ENCODE measurements around the gene ATG7. TPM values are rescaled to one million over a fixed set of nuclear protein-coding genes. Genes with fewer than 3 reads are reported as not detected.

Gene ATG7
- total RNA-seq, 6 experiments from 2014 or later: 44.5 to 53.0 (median 49.3) TPM

- Mint-ChIP-seq H3K27ac (peak overlapping the region; percentile 12; the same call in 1 of the 2 replicates), H3K4me1 (ENCODE audit: low read depth) (peaks cover 36% of the 10 kb centered on the region), H3K36me3 (ENCODE audit: low read depth) (peaks cover 28% of the 10 kb centered on the region), H3K27me3 (ENCODE audit: insufficient read depth) (peaks cover 3% of the 10 kb centered on the region), H3K9me3 (no peaks in the 10 kb centered on the region), H3K4me3 (no peak overlapping the region; the same call in 1 of the 2 replicates)
- DNase-seq: peak; percentile 6
- TF ChIP-seq CTCF (IDR thresholded peaks at IDR 0.05): no peak
Measured at GRCh38 chr3:11392014-11392859, 120.0 kb downstream of the ATG7 start.

GRCh38 chr3:11392860-11393114, 120.6 kb downstream of the ATG7 start:
- Mint-ChIP-seq H3K27ac (no peak overlapping the region), H3K9me3 (no peaks in the 10 kb centered on the region), H3K27me3 (ENCODE audit: insufficient read depth) (no peaks in the 10 kb centered on the region; the same call in 1 of the 2 replicates), H3K4me3 (no peak overlapping the region), H3K36me3 (ENCODE audit: low read depth) (peaks cover 28% of the 10 kb centered on the region), H3K4me1 (ENCODE audit: low read depth) (peaks cover 36% of the 10 kb centered on the region)
- DNase-seq: no peak
- TF ChIP-seq CTCF (IDR thresholded peaks at IDR 0.05): no peak

DNA sequence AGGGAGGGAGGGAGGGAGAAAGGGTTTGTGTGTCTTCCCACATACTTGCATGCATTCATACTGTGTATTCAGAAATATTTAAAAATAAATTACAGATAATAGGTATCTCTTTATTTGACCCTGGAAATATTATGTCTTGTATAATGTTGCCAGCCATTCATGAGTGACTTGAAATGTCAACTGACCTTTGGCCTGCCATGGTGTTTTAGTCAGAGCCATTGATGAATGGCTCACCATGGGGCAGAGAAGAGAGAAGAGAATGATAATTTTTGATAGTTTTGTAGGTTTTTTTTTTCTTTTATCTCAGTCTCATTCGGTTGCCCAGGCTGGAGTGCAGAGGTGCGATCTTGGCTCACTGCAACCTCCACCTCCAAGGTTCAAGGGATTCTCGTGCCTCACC, 121.2 kb downstream of the ATG7 start:
- no peaks in the 10 kb centered on the region; the same call in 1 of the 2 replicates for H3K27me3 Mint-ChIP-seq (ENCODE audit: insufficient read depth)
- DNase-seq: no peak
- no peak overlapping the region for H3K4me3 Mint-ChIP-seq
- H3K27ac Mint-ChIP-seq: no peak overlapping the region
- no peaks in the 10 kb centered on the region for H3K9me3 Mint-ChIP-seq
- TF ChIP-seq CTCF (IDR thresholded peaks at IDR 0.05): no peak
- H3K4me1 Mint-ChIP-seq (ENCODE audit: low read depth): peaks cover 36% of the 10 kb centered on the region
- H3K36me3 Mint-ChIP-seq (ENCODE audit: low read depth): peaks cover 28% of the 10 kb centered on the region

DNA sequence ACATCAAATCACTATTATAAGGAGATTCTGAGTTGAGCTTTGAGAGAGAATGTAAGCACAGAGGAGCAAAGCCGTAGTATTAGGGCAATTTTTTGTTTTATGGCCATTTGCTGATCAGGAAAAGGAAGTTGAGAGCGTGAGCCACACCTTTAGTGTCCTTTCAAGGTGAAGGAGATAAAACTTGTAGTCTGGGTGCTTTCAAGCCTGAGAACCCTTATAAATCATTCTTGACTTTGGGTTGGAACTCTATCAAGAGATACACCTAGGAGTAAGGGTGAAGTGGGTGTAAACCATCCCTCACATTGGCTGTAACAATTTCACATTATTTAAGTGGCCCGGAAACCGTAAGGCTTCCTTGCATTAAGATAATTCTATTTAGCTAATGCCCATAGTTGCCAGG, 122.2 kb downstream of the ATG7 start:
- Mint-ChIP-seq H3K36me3 (ENCODE audit: low read depth) (peaks cover 33% of the 10 kb centered on the region), H3K27me3 (ENCODE audit: insufficient read depth) (no peaks in the 10 kb centered on the region; the same call in 1 of the 2 replicates), H3K4me3 (no peak overlapping the region), H3K4me1 (ENCODE audit: low read depth) (peaks cover 36% of the 10 kb centered on the region), H3K9me3 (no peaks in the 10 kb centered on the region), H3K27ac (no peak overlapping the region)
- no peak for TF ChIP-seq CTCF (IDR thresholded peaks at IDR 0.05)
- no peak for DNase-seq

- no peak overlapping the region for H3K4me3 Mint-ChIP-seq
- H3K36me3 Mint-ChIP-seq (ENCODE audit: low read depth): peaks cover 28% of the 10 kb centered on the region
- no peak for TF ChIP-seq CTCF (IDR thresholded peaks at IDR 0.05)
- peaks cover 4% of the 10 kb centered on the region; the same call in 1 of the 2 replicates for H3K9me3 Mint-ChIP-seq
- no peak overlapping the region for H3K27ac Mint-ChIP-seq
- H3K4me1 Mint-ChIP-seq (ENCODE audit: low read depth): no peaks in the 10 kb centered on the region
- no peak for DNase-seq
- no peaks in the 10 kb centered on the region; the same call in 1 of the 2 replicates for H3K27me3 Mint-ChIP-seq (ENCODE audit: insufficient read depth)
Measured at GRCh38 chr3:11400213-11400612, 128.0 kb downstream of the ATG7 start.
